ENCODE data around the gene SUSD3. TPM values are rescaled to one million over a fixed set of nuclear protein-coding genes. Genes with fewer than 3 reads are reported as not detected.

Gene SUSD3
- total and polyA plus RNA-seq, 2 of the 8 experiments (the other 6 are each of a cell fraction or from before 2014, with no cell fraction given), result 5.5 to 35.4 TPM

DNA sequence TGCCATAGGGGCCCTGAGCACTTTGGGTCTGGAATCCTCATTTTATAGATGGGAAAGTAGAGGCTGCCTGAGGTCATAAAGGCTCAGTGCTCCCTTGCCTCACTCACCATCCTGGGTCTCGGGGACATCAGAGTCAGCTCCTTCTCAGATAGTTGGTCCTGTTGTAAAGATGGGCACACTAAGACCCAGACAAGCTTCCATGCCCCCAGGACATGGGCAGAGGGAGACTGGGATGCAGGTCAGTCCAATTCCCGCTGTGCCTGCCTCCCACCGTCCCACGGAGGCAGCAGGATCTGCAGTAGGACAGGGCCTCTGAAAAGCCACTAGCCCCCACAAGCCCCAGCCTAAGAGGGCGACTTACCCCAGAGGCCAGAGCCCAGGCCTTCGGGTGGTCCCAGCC, 19.0 kb upstream of the SUSD3 start:
- Histone ChIP-seq H3K23ac (ENCODE audit: insufficient read length) (no peak overlapping the region), H3K9ac (replicated peaks in 1 of 4; ENCODE audit: extremely low read depth in 1 of 4, low read depth in 3 of 4, low read length in 3 of 4) (no peak overlapping the region), H3K23me2 (ENCODE audit: low read depth, low read length) (no peaks in the 10 kb centered on the region), H3K79me2 (ENCODE audit: control insufficient read depth in 1 of 2, insufficient read depth in 2 of 2, low read length in 2 of 2) (no peaks in the 10 kb centered on the region), H4K91ac (replicated peaks; ENCODE audit: insufficient read length, low read length) (no peak overlapping the region), H2BK120ac (replicated peaks; ENCODE audit: low read depth, low read length) (no peak overlapping the region), H4K8ac (ENCODE audit: extremely low read depth, insufficient read depth, low read length) (0 out of 2 replicates have a peak overlapping the region, but pooled peaks have one; percentile 35), H2AK5ac (ENCODE audit: low read depth, low read length) (no peak overlapping the region), H2BK12ac (ENCODE audit: low read depth, low read length) (no peak overlapping the region), H4K20me1 (replicated peaks in 1 of 2; ENCODE audit: control insufficient read depth in 1 of 2, insufficient read depth in 2 of 2, low read length in 2 of 2) (no peaks in the 10 kb centered on the region), H3K9me3 (ENCODE audit: insufficient read depth in 2 of 2, low read depth in 1 of 2, low read length in 1 of 2) (no peaks in the 10 kb centered on the region), H3K4me2 (ENCODE audit: insufficient read depth in 1 of 2, low read depth in 2 of 2, low read length in 2 of 2) (no peak overlapping the region), H2BK5ac (ENCODE audit: low read depth, low read length) (no peak overlapping the region), H3K18ac (ENCODE audit: extremely low read depth, low read length) (no peak overlapping the region), H3K56ac (replicated peaks; ENCODE audit: insufficient read length, low read depth, low read length) (no peak overlapping the region), H3K36me3 (ENCODE audit: control insufficient read depth in 2 of 4, insufficient read depth in 4 of 4, low read length in 3 of 4) (no peaks in the 10 kb centered on the region), H3K4me3 (ENCODE audit: extremely low read depth in 1 of 4, insufficient read depth in 2 of 4, low read depth in 3 of 4, low read length in 4 of 4) (no peak overlapping the region), H2BK15ac (ENCODE audit: low read length) (peak overlapping the region; percentile 16; the same call in 1 of the 2 replicates), H3K27me3 (replicated peaks in 1 of 4; ENCODE audit: control insufficient read depth in 3 of 4, extremely low read depth in 1 of 4, insufficient read depth in 3 of 4, low read length in 3 of 4) (no peaks in the 10 kb centered on the region), H2AFZ (ENCODE audit: low read length) (no peak overlapping the region), H2BK20ac (ENCODE audit: low read length) (no peak overlapping the region), H4K5ac (ENCODE audit: insufficient read length, low read depth, low read length) (no peak overlapping the region), H3K4ac (replicated peaks; ENCODE audit: insufficient read length, low read depth, low read length) (no peak overlapping the region), H3K27ac (ENCODE audit: low read depth, low read length) (no peak overlapping the region), H3K4me1 (replicated peaks in 1 of 4; ENCODE audit: control insufficient read depth in 3 of 4, insufficient read depth in 4 of 4, low read length in 3 of 4) (peaks cover 0 to 9% (median under 1%) of the 10 kb centered on the region in 4 experiments; a peak in 3 of 7 replicates), H3K79me1 (ENCODE audit: low read depth, low read length) (no peaks in the 10 kb centered on the region), H3K14ac (ENCODE audit: insufficient read length) (no peak overlapping the region)
- CTCF ChIA-PET (ENCODE audit: partially characterized antibody), result no interaction called here
- FAIRE-seq, result no peak
- POLR2A ChIA-PET (ENCODE audit: partially characterized antibody), result interaction anchor here (1.3 kb wide), 1 partner anchor 12 kb away, joined by 3 read pairs; no protein-coding TSS in a partner anchor
- 94% methylated on average over 6 of the region's 6 CpGs; no CpG with 5 or more reads in 1 of the 2 experiments for WGBS, 2 experiments (ENCODE audit: extremely low coverage in 1 of 2, insufficient coverage in 1 of 2, insufficient read length in 1 of 2, insufficient replicate concordance in 2 of 2, low coverage in 1 of 2, low lambda C conversion rate in 2 of 2, missing lambda C conversion rate in 1 of 2)
- DNase-seq (ENCODE audit: low read depth in 1 of 2, low spot score in 2 of 2), result no peak
- TF ChIP-seq EGR1 (IDR thresholded peaks at IDR 0.05; ENCODE audit: borderline replicate concordance, low read depth, low read length), result no peak
- no peak for TF ChIP-seq RFX5 (IDR thresholded peaks at IDR 0.05; ENCODE audit: borderline replicate concordance, low read depth, low read length)
- no peak for TF ChIP-seq YY1 (IDR thresholded peaks at IDR 0.05; ENCODE audit: low read depth, low read length)
- TF ChIP-seq, protein P1, sequence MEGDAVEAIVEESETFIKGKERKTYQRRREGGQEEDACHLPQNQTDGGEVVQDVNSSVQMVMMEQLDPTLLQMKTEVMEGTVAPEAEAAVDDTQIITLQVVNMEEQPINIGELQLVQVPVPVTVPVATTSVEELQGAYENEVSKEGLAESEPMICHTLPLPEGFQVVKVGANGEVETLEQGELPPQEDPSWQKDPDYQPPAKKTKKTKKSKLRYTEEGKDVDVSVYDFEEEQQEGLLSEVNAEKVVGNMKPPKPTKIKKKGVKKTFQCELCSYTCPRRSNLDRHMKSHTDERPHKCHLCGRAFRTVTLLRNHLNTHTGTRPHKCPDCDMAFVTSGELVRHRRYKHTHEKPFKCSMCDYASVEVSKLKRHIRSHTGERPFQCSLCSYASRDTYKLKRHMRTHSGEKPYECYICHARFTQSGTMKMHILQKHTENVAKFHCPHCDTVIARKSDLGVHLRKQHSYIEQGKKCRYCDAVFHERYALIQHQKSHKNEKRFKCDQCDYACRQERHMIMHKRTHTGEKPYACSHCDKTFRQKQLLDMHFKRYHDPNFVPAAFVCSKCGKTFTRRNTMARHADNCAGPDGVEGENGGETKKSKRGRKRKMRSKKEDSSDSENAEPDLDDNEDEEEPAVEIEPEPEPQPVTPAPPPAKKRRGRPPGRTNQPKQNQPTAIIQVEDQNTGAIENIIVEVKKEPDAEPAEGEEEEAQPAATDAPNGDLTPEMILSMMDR (IDR thresholded peaks at IDR 0.05; ENCODE audit: control extremely low read depth in 1 of 3, insufficient read depth in 1 of 3, low read depth in 1 of 3, low read length in 3 of 3), result no peak
- no peak for TF ChIP-seq GTF2F1 (IDR thresholded peaks at IDR 0.05; ENCODE audit: borderline replicate concordance, low read depth, low read length)
- TF ChIP-seq NANOG (IDR thresholded peaks at IDR 0.05; ENCODE audit: insufficient read depth, low read depth, low read length, poor library complexity, severe bottlenecking), result no peak
- no peak for TF ChIP-seq TBP (IDR thresholded peaks at IDR 0.05; ENCODE audit: low read depth, low read length)
- TF ChIP-seq, protein P2, sequence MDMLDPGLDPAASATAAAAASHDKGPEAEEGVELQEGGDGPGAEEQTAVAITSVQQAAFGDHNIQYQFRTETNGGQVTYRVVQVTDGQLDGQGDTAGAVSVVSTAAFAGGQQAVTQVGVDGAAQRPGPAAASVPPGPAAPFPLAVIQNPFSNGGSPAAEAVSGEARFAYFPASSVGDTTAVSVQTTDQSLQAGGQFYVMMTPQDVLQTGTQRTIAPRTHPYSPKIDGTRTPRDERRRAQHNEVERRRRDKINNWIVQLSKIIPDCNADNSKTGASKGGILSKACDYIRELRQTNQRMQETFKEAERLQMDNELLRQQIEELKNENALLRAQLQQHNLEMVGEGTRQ (IDR thresholded peaks at IDR 0.05; ENCODE audit: low read length), result no peak
- TF ChIP-seq EP300 (IDR thresholded peaks at IDR 0.05; ENCODE audit: borderline replicate concordance in 1 of 2, low read depth in 2 of 2, low read length in 2 of 2), result no peak
- no peak for TF ChIP-seq POLR2A (IDR thresholded peaks at IDR 0.05; ENCODE audit: control extremely low read depth in 1 of 2, low read depth in 2 of 2, low read length in 2 of 2)
- no peak for TF ChIP-seq JUND (IDR thresholded peaks at IDR 0.05; ENCODE audit: low read length)

Measured in H1 (cell line).